IMR-90 (cell line): Measurements from ENCODE around the gene RBM44. TPM values are rescaled to one million over a fixed set of nuclear protein-coding genes. Genes with fewer than 3 reads are reported as not detected.

Experiments
- ATAC-seq: fragments of 200-7000 bp; cut with Tn5 transposase; 2 replicates; pipeline ENCODE4 v1.9.1; 2020; ENCODE audit warnings: low read depth, mild to moderate bottlenecking, moderate library complexity
- BruUV-seq: library from RNA; stranded (reverse); fragments of 400-500 nt; replicated peaks from 2 replicates; lab custom pipeline; 2021; lab: Mats Ljungman, UMichigan
- CTCF ChIA-PET: fragments of 300-600 bp; formaldehyde crosslinking; extraction: SDS; loops from one replicate; lab custom pipeline; 2021; ENCODE audit warnings: antibody characterized with exemption; lab: Yijun Ruan, JAX
- POLR2A ChIA-PET: fragments of 300-600 bp; sonication (Branson Sonifier 250); formaldehyde crosslinking; loops from one replicate; lab custom pipeline; 2022; ENCODE audit warnings: antibody characterized with exemption; ENCODE audit not compliant: unreplicated experiment; lab: Charles Lee
- DNase-seq: peaks from one replicate; pipeline ENCODE4 v3.0.0; 2013
- H2AFZ ChIP-seq: replicated peaks from 2 replicates; pipeline ENCODE3; 2013; ENCODE audit warnings: low read length, mild to moderate bottlenecking; ENCODE audit not compliant: poor library complexity
- H2AK5ac ChIP-seq: 2 replicates; pipeline ENCODE4 v1.6.1; 2013; ENCODE audit warnings: low read depth, low read length, inconsistent platforms
- H2AK9ac ChIP-seq: replicated peaks from 2 replicates; pipeline ENCODE3; 2013; ENCODE audit warnings: mild to moderate bottlenecking, low read depth, low read length, moderate library complexity; ENCODE audit not compliant: poor library complexity
- H2BK120ac ChIP-seq: 2 replicates; pipeline ENCODE4 v1.6.1; 2013; ENCODE audit warnings: low read depth, low read length, inconsistent platforms
- H2BK15ac ChIP-seq: 3 replicates; pipeline ENCODE4 v1.6.1; 2013; ENCODE audit warnings: low read depth, low read length, inconsistent platforms
- H2BK20ac ChIP-seq: 2 replicates; pipeline ENCODE4 v1.6.1; 2013; ENCODE audit warnings: low read depth, mild to moderate bottlenecking, inconsistent platforms, low read length, moderate library complexity
- H2BK5ac ChIP-seq: 2 replicates; pipeline ENCODE4 v1.6.1; 2013; ENCODE audit warnings: mild to moderate bottlenecking, low read depth, low read length, inconsistent platforms; ENCODE audit not compliant: poor library complexity, severe bottlenecking
- H3K14ac ChIP-seq: replicated peaks from 2 replicates; pipeline ENCODE4 v1.6.1; 2013; ENCODE audit warnings: low read depth, low read length, inconsistent platforms
- H3K18ac ChIP-seq: 2 replicates; pipeline ENCODE4 v1.6.1; 2013; ENCODE audit warnings: low read depth, low read length, control low read depth
- H3K23ac ChIP-seq: 2 replicates; pipeline ENCODE4 v1.6.1; 2013; ENCODE audit warnings: low read depth, low read length, inconsistent platforms
- H3K27ac ChIP-seq: 2 replicates; pipeline ENCODE4 v1.5.1; 2013; ENCODE audit warnings: mild to moderate bottlenecking, control low read depth, low read length; ENCODE audit not compliant: insufficient read depth
- H3K27me3 ChIP-seq: 2 replicates; pipeline ENCODE4 v1.6.1; 2013; ENCODE audit warnings: low read length; ENCODE audit not compliant: control insufficient read depth, insufficient read depth
- H3K36me3 ChIP-seq: 2 replicates; pipeline ENCODE4 v1.6.1; 2013; ENCODE audit warnings: low read length, mixed read lengths; ENCODE audit not compliant: control insufficient read depth, insufficient read depth
- H3K4ac ChIP-seq: 2 replicates; pipeline ENCODE4 v1.6.1; 2013; ENCODE audit warnings: low read depth, low read length, inconsistent platforms
- H3K4me1 ChIP-seq: 2 replicates; pipeline ENCODE4 v1.6.1; 2013; ENCODE audit warnings: low read length, mixed read lengths; ENCODE audit not compliant: control insufficient read depth, insufficient read depth
- H3K4me2 ChIP-seq: 2 replicates; pipeline ENCODE4 v1.6.1; 2013; ENCODE audit warnings: low read depth, mild to moderate bottlenecking, control low read depth, low read length, moderate library complexity
- H3K4me3 ChIP-seq: 2 replicates; pipeline ENCODE4 v1.5.1; 2013; ENCODE audit warnings: low read depth, mild to moderate bottlenecking, control low read depth, low read length, moderate library complexity; ENCODE audit not compliant: insufficient read depth
- H3K56ac ChIP-seq: 2 replicates; pipeline ENCODE4 v1.6.1; 2013; ENCODE audit warnings: low read length, inconsistent platforms; ENCODE audit not compliant: insufficient read depth; ENCODE audit errors: extremely low read depth
- H3K79me1 ChIP-seq, 2 experiments: 2 replicates each; pipeline ENCODE4 v1.6.1; 2013; ENCODE audit warnings: low read length in 2 of 2, inconsistent platforms in 1 of 2, low read depth in 1 of 2
- H3K9ac ChIP-seq: 2 replicates; pipeline ENCODE4 v1.6.1; 2013; ENCODE audit warnings: low read depth, low read length, control low read depth
- H3K9me1 ChIP-seq: 2 replicates; pipeline ENCODE4 v1.6.1; 2013; ENCODE audit warnings: low read length, inconsistent platforms; ENCODE audit not compliant: insufficient read depth
- H3K9me3 ChIP-seq: 2 replicates; pipeline ENCODE4 v1.6.1; 2013; ENCODE audit warnings: low read length; ENCODE audit not compliant: control insufficient read depth, insufficient read depth
- H4K20me1 ChIP-seq: 2 replicates; pipeline ENCODE4 v1.6.1; 2013; ENCODE audit warnings: low read length, inconsistent platforms; ENCODE audit not compliant: insufficient read depth
- H4K5ac ChIP-seq: 2 replicates; pipeline ENCODE4 v1.6.1; 2013; ENCODE audit warnings: mild to moderate bottlenecking, low read depth, low read length, control low read depth
- H4K8ac ChIP-seq, 2 experiments: 2 replicates each; pipeline ENCODE4 v1.6.1; 2013; ENCODE audit warnings: low read depth in 2 of 2, low read length in 2 of 2, control low read depth in 1 of 2, inconsistent platforms in 1 of 2
- H4K91ac ChIP-seq: 2 replicates; pipeline ENCODE4 v1.6.1; 2013; ENCODE audit warnings: low read depth, low read length, inconsistent platforms; ENCODE audit not compliant: insufficient read depth
- BHLHE40 ChIP-seq: fragments of 150-350 bp; IDR thresholded peaks from 2 replicates; pipeline ENCODE4 v1.6.1; 2016; ENCODE audit warnings: mild to moderate bottlenecking, low read depth, low read length
- CEBPB ChIP-seq: IDR thresholded peaks from 2 replicates; pipeline ENCODE4 v1.6.1; 2012; ENCODE audit warnings: low read depth, low read length, improper control_type of control experiment
- CHD1 ChIP-seq: IDR thresholded peaks from 2 replicates; pipeline ENCODE4 v1.6.1; 2012; ENCODE audit warnings: low read depth, low read length, improper control_type of control experiment
- ELK1 ChIP-seq: fragments of 150-350 bp; IDR thresholded peaks from 2 replicates; pipeline ENCODE4 v1.6.1; 2016; ENCODE audit warnings: low read depth, mild to moderate bottlenecking, low read length, moderate library complexity, borderline replicate concordance
- MAFK ChIP-seq: IDR thresholded peaks from 2 replicates; pipeline ENCODE4 v1.6.1; 2012; ENCODE audit warnings: low read depth, low read length, improper control_type of control experiment
- MXI1 ChIP-seq: IDR thresholded peaks from 2 replicates; pipeline ENCODE4 v1.6.1; 2012; ENCODE audit warnings: low read depth, mild to moderate bottlenecking, low read length, moderate library complexity, borderline replicate concordance
- RFX5 ChIP-seq: IDR thresholded peaks from 2 replicates; pipeline ENCODE4 v1.8.0; 2012; ENCODE audit warnings: low read depth, mild to moderate bottlenecking, low read length, moderate library complexity
- SMC3 ChIP-seq: fragments of 150-350 bp; IDR thresholded peaks from 2 replicates; pipeline ENCODE4 v1.6.1; 2016; ENCODE audit warnings: low read depth, mild to moderate bottlenecking, antibody characterized with exemption, low read length, moderate library complexity
- USF2 ChIP-seq: fragments of 150-350 bp; IDR thresholded peaks from 2 replicates; pipeline ENCODE4 v1.6.1; 2017; ENCODE audit warnings: mild to moderate bottlenecking, antibody characterized with exemption, low read length, low read depth
- WGBS, 2 experiments: methylation state at CpG; one replicate each; pipeline versions ENCODE4 v1.1.5 to v1.1.7; 2013; ENCODE audit warnings: missing lambda C conversion rate in 2 of 2; ENCODE audit not compliant: insufficient read length in 1 of 2; ENCODE audit errors: extremely low coverage in 2 of 2; 5-methylcytosine and 5-hydroxymethylcytosine counted together
- dilution Hi-C: fragments of 300-500 bp; cut with HindIII; formaldehyde crosslinking; loops from one replicate; pipeline ENCODE4 v1.14.3; 2018; ENCODE audit warnings: low sequenced_read_pairs; ENCODE audit not compliant: unreplicated experiment
- in situ Hi-C: fragments of 300-500 bp; cut with MboI; formaldehyde crosslinking; loops from 3 replicates; pipeline ENCODE4 v1.14.3; 2019; ENCODE audit warnings: low sequenced_read_pairs, inconsistent platforms, mixed read lengths
- intact Hi-C: fragments of 100-400 bp; cut with micrococcal nuclease; formaldehyde crosslinking; loops from 2 replicates; pipeline ENCODE4 v1.10.0; 2022
- polyA plus RNA-seq, 3 experiments: library from polyadenylated mRNA; depleted of rRNA; stranded (reverse); fragments of >200 nt; gene quantifications; 2 replicates each; pipeline ENCODE4 v1.2.3, GENCODE V29; 2012; ENCODE audit warnings: low replicate concordance in 1 of 3
- total RNA-seq: library from RNA; depleted of rRNA; stranded (reverse); fragments of >200 nt; gene quantifications from 2 replicates; pipeline ENCODE4 v1.2.3, GENCODE V29; 2012

RBM44 gene
- total and polyA plus RNA-seq, 2 of the 4 experiments (the other 2 are of a cell fraction): 0.14 to 0.18 TPM

- ChIA-PET CTCF (no interaction called here), POLR2A (no interaction called here)
- no peak overlapping the region for H3K18ac ChIP-seq
- no peak overlapping the region for H2BK5ac ChIP-seq
- H2BK15ac ChIP-seq: peak overlapping the region; percentile 70; the same call in 2 of the 3 replicates
- no peak overlapping the region for H3K9ac ChIP-seq
- in situ Hi-C loops (no loop called here), dilution Hi-C loops (no loop called here), intact Hi-C loops (no loop called here)
- ATAC-seq: no peak
- H2BK20ac ChIP-seq: peak overlapping the region; percentile 94
- no TSS peak for BruUV-seq
- DNase-seq: no peak
- H2AK5ac ChIP-seq: peak overlapping the region; percentile 84
- H3K9me1 ChIP-seq: peaks cover 23% of the 10 kb centered on the region
- no peaks in the 10 kb centered on the region for H3K9me3 ChIP-seq
- no peak overlapping the region for H3K56ac ChIP-seq
- H2AFZ ChIP-seq: peak overlapping the region; percentile 45
- no peak overlapping the region for H3K27ac ChIP-seq
- peak overlapping the region; percentile 65 for H2BK120ac ChIP-seq
- no peak overlapping the region for H3K4me3 ChIP-seq
- no peaks in the 10 kb centered on the region for H4K20me1 ChIP-seq
- H4K91ac ChIP-seq: peak overlapping the region; percentile 40; the same call in 1 of the 2 replicates
- H3K4me1 ChIP-seq: peaks cover 25% of the 10 kb centered on the region
- H3K79me1 ChIP-seq: peaks cover 0 to 27% of the 10 kb centered on the region in 2 experiments; a peak in 2 of 4 replicates
- no peak for TF ChIP-seq CEBPB
- TF ChIP-seq BHLHE40: no peak
- TF ChIP-seq SMC3: no peak
- no peak for TF ChIP-seq USF2
- TF ChIP-seq MXI1: no peak
- no peak for TF ChIP-seq RFX5
- TF ChIP-seq MAFK: no peak
- no peak for TF ChIP-seq ELK1
- TF ChIP-seq CHD1: no peak
- H3K4ac ChIP-seq: 0 out of 2 replicates have a peak overlapping the region, but pooled peaks have one; percentile 38
- peak overlapping the region; percentile 4 to 74; a peak in 2 of 4 replicates for H4K8ac ChIP-seq
- no peak overlapping the region for H4K5ac ChIP-seq
- H2AK9ac ChIP-seq: peak overlapping the region; percentile 71
- no peaks in the 10 kb centered on the region for H3K36me3 ChIP-seq
- H3K23ac ChIP-seq: no peak overlapping the region
- H3K14ac ChIP-seq: peak overlapping the region; percentile 9; the same call in 1 of the 2 replicates
- no peaks in the 10 kb centered on the region for H3K27me3 ChIP-seq
- WGBS, 2 experiments: 95% methylated on average over 9 of the region's 10 CpGs; no CpG with 5 or more reads in 1 of the 2 experiments
- H3K4me2 ChIP-seq: no peak overlapping the region
Observed at GRCh38 chr2:237867465-237867864, 68.9 kb downstream of the RBM44 start.
